SH-SY5Y (cell line): Measurements from ENCODE around the gene TMEM120B.

Source experiments
- GATA2 ChIP-seq: IDR thresholded peaks from 2 replicates; pipeline ENCODE4 v1.6.1; 2011; ENCODE audit warnings: mild to moderate bottlenecking, low read depth, low read length
- GATA3 ChIP-seq: IDR thresholded peaks from 2 replicates; pipeline ENCODE4 v1.6.1; 2011; ENCODE audit warnings: low read depth, mild to moderate bottlenecking, low read length, moderate library complexity

Gene TMEM120B

GRCh38 chr12:121829250-121829918 lies 116.8 kb downstream of the TMEM120B start:
- TF ChIP-seq GATA3 = no peak

- TF ChIP-seq GATA2 (no peak), GATA3 (no peak)
These were observed 117.6 kb downstream of the TMEM120B start for GRCh38 chr12:121830134-121830533.

GRCh38 chr12:121830588-121831265 lies 118.2 kb downstream of the TMEM120B start:
- no peak for TF ChIP-seq GATA3
- no peak for TF ChIP-seq GATA2
